Heart left ventricle (tissue), 13 donors: ENCODE results near the gene HLA-DMA.

Experiments used
- CTCF ChIP-seq, 12 donors: fragments of 200-600 bp; sonication (generic) in 4 of 12; IDR thresholded peaks; one replicate each; pipeline versions ENCODE4 v1.5.0 to v1.8.0; 2018 to 2022; ENCODE audit warnings: antibody characterized with exemption in 12 of 12, mild to moderate bottlenecking in 5 of 12
- POLR2A ChIP-seq, 2 donors: fragments of 450-650 bp; IDR thresholded peaks; one replicate each; pipeline ENCODE4 v1.6.1; 2017; ENCODE audit warnings: antibody characterized with exemption in 2 of 2, mild to moderate bottlenecking in 2 of 2, moderate library complexity in 2 of 2
- donor health status: ischemic (EF 13 %, LVEDD 7.1; RV severe dilation, severe dysfunction).
- donor health status: DM: no; HTN: yes; CAD: no.
- donor health status: DM: no; HTN: no; CAD: no.
- donor health status: ischemic (EF 25% LVEDD 6.9; RV normal size, moderate dysfunction).
- donor health status: ischemic (EF 25% LVEDD 5.7; RV mildly dilated, moderate dysfunction).
- donor health status: ischemic (EF 35%, LVEDD 5.7; RV mildly dilated, moderate dysfunction).
- donor health status: nonischemic (EF 11% LVEDD 7.7; RV severe dilation, severe dysfunction).
- donor health status: DM: yes; HTN: yes; CAD: no.
- donor health status: PGD.
- donor health status: ischemic (EF 29% LVEDD 5.4; RV normal size, mild dysfunction).
- donor health status: nonischemic (EF 23%, LVEDD 6.1; RV moderate dilation, normal function).

GRCh38 chr6:32979720-32980487 is 27.0 kb upstream of the HLA-DMA start:
- TF ChIP-seq POLR2A (IDR thresholded peaks at IDR 0.05) (no peak), CTCF (IDR thresholded peaks at IDR 0.05) (no peak)
